HG03139 (cell line): ENCODE data around the gene OR8G1.
"Not testable (repeated sequence)": the region's sequence is repeated elsewhere in the genome, so short reads cannot be mapped to it uniquely, and the experiment has no call there.

Source experiments
- ATAC-seq: cut with Tn5 transposase; IDR thresholded peaks from one replicate; pipeline ENCODE4 v1.9.1; 2021; ENCODE audit not compliant: unreplicated experiment

The OR8G1 gene

DNA sequence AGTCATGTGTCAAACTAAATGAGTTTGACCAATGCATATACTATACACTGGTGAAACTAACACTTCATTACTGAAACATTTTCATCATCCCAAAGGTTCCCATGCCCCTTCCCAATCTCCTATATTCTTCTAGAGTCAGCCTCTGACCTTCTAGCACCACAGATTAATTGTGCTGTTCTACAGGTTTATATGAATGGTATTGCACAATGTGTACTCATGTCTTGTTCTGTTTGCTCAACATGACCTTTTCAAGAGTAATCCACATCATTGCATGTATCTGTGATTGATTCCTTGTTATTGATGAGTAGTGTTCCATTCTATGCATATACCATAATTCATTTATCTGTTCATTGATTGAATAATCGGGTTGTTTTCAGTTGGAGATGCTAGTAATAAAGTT, 7.5 kb upstream of the OR8G1 start:
- no peak for ATAC-seq

DNA sequence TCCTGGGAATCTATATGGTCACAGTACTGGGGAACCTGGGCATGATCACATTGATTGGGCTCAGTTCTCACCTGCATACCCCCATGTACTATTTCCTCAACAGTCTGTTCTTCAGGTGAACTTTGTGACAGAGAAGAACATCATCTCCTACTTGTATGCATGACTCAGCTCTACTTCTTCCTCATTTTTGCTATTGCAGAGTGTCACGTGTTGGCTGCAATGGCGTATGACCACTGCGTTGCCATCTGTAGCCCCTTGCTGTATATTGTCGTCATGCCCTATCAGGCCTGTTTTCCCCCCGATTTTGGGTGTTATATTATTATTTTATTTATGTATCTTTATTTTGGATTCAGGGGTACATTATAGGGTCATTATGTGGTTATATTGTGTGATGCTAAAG, 2.4 kb upstream of the OR8G1 start:
- no peak for ATAC-seq

DNA sequence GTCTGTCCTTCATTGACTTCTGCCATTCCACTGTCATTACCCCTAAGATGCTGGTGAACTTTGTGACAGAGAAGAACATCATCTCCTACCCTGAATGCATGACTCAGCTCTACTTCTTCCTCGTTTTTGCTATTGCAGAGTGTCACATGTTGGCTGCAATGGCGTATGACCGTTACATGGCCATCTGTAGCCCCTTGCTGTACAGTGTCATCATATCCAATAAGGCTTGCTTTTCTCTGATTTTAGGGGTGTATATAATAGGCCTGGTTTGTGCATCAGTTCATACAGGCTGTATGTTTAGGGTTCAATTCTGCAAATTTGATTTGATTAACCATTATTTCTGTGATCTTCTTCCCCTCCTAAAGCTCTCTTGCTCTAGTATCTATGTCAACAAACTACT, 9.0 kb downstream of the OR8G1 start:
- not testable (repeated sequence) for ATAC-seq

DNA sequence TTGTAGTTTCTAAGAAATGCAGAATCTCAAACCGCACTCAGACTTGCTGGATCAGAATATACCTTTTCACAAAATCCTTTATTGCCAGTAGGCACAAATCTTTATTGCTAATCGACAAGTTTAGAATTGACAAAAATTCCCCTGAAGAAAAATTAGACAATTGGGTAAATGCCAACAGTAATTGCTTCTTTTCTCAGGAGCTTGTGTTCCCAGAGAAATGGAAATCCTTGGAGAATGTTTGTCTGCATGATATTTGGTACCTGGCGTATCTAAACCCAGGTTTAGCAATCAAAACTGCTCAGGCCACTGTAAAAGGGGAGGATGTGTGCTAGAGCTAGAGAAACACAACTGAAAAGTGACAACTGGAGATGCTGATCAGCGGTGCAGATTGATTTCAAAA, 15.2 kb downstream of the OR8G1 start, which contains the start of gene OR8G5:
OR8G5 (plus strand) TSS at position 301 of the 400 bp plus-strand sequence. CDS start 8,556 bp downstream, outside the sequence.
- ATAC-seq: no peak

DNA sequence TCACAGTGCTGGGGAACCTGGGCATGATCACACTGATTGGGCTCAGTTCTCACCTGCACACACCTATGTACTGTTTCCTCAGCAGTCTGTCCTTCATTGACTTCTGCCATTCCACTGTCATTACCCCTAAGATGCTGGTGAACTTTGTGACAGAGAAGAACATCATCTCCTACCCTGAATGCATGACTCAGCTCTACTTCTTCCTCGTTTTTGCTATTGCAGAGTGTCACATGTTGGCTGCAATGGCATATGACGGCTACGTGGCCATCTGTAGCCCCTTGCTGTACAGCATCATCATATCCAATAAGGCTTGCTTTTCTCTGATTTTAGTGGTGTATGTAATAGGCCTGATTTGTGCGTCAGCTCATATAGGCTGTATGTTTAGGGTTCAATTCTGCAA, 24.1 kb downstream of the OR8G1 start:
- not testable (repeated sequence) for ATAC-seq

DNA sequence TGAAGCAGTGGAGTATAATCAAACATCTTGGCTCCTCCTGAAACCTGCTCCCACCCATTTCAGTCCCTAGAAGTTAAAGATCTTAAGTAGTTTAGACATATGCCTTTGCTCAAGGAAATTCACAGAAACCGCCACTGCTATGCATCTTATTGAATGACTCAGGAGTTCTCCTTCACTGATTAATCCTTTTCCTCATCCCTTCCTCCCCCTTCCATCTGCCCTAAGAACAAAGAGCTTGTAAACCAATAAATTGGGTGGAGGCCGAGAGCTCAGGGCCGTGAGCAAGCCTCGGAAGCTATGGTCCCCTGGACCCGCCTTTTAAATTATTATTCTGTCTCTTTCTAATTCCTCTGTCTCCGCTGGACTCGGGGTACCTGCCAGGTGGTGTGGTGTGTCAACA, 30.0 kb downstream of the OR8G1 start:
- not testable (repeated sequence) for ATAC-seq

DNA sequence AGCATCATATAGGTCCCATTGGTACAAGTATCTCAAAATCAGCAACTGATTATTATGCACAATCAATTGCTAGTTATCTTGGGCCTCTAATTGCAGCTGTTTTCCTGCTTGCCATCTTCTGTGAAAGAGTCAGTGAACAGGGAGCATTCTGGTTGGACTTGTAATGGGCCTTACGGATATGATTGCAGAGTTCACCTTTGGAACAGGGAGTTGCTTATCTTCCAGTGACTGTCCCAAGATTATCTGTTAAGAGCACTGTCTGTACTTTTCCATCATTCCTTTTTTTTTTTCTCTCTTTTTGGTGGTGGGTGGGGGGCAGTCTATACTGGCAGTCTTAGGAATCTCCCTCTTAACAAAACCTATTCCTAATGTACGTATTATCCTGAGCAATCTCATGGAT, 33.1 kb downstream of the OR8G1 start:
- ATAC-seq: no peak

DNA sequence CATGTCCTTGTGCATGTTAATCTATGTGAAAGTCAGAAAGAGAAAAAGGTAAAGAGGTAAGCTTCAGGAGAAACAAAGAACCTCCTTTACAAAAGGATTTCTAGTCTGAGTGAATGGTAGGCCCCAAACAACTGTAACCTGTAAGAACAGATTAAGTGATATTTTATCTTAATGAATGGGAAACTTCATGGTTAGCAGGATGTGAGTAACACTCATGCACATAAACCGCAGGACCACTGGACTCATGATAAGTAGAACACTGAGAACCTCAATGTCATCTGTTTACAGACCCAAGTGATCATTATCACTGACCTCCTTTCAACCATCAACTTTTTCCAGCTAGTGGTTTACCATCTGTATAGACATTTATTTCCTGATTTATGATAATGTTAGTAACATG, 35.2 kb downstream of the OR8G1 start:
- no peak for ATAC-seq

DNA sequence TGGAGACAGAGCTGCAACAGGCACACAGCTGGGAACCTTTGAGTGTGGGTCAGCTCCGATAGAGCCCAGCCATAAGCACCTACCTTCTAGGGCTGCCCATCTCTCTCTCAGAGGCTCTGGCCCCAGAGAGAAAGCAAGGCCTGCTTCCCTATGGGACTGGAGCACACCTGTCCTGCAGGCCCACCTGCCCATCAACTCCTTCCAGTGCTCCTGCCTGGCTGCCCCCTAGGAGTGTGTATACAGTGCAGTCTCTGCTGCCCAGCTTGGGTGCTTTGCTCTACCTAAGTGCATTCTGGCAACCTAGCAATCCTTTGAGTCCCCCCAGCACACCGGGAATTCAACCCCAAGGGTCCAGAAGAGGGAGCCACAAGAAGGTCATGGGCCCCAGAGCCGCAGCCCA, 36.3 kb downstream of the OR8G1 start:
- ATAC-seq: no peak

DNA sequence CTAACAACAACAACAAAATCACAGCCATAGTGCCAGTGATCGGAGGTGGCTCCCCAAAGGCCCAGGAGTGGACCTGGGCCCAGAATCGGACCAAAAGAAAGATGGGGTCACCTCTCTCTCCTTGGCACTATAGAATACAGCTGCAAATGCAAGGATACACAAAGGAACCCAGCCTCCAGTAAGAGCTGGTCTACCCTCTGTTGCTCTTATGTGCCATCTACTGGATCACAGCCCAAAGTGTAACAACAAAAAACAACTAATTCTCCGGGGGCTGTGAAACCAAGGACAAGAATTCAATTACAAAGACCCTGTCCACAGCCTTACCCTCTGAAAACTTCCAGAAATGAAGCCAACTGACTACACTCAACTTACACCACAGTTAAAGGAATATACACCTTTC, 36.9 kb downstream of the OR8G1 start:
- ATAC-seq: no peak

DNA sequence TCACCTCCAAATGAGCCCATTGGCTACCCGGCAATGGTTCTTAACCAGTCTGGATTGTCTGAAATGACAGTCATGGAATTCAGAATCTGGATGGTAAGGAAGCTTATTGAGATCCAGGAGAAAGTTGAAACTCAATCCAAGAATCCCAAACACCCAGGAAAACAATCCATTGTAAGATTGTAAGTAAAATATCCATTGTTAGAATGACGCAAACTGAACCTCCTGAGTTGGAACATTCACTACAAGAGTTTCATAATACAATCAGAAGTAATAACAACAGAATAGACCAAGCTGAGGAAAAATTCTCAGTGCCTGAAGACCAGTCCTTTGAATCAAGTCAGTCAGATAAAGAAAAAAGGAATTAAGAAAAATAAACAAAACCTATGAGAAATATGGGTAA, 37.4 kb downstream of the OR8G1 start:
- no peak for ATAC-seq

DNA sequence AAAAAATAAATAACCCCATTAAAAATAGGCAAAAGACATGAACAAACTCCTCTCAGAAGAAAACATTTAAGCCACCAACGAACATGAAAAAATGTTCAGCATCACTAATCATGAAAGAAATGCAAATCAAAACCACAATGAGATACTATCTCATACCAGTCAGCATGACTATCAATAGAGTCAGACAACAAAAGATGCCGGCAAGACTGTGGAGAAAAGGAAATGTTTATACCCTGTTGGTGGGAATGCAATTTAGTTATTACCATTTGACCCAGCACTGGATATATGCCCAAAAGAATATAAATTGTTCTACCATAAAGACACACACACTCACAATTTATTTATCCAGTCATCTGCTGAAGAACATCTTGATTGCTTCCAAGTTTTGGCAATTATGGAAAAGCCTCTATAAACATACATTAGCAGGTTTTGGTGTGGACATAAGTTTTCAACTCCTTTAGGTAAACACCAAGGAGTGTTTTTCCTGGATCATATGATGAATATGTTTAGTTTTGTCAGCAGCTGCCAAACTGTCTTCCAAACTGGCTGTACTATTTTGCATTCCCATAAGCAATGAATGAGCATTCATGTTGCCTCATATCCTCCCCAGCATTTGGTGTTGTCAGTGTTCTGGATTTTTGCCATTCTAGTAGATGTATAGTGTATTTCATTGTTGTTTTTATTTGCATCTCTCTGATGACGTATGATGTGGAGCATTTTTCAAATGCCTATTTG, 44.9 kb downstream of the OR8G1 start:
- ATAC-seq: no peak

DNA sequence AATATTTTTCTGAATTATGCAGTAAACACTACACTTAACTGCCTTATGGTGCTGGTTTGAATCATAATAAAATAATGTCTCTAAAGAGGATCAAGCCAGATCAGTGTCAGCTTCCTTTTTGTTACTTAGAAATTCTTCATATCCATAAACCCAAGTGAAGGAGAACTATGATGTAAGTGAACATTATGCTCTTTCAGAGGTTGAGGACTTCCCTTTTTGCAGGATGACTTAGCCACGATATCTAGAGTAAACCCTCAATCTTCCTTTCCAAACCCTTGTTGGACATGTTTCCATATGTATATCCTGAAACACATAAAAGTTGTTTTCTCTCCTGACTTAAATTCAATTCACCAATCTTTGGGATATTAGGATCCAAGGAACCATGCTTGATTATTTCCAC, 53.8 kb downstream of the OR8G1 start:
- ATAC-seq: no peak

DNA sequence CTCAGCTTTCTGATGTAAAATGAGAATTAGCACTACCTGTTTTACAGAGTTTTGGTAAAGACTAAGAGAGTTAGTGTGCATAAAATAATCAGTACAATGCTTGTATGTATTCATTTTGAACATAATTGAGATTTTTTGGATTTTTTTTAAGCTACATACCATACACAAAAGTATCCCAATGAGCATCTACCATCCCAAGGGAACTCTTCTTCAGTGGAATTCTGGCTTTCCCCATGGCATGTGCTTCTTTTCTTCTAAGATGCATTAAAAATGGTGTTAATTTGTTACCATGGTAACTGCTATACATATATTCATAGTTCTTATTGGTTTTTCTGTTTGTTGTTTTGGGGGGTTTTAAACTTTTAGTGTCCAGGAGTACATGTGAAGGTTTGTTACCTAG, 55.1 kb downstream of the OR8G1 start:
- no peak for ATAC-seq

DNA sequence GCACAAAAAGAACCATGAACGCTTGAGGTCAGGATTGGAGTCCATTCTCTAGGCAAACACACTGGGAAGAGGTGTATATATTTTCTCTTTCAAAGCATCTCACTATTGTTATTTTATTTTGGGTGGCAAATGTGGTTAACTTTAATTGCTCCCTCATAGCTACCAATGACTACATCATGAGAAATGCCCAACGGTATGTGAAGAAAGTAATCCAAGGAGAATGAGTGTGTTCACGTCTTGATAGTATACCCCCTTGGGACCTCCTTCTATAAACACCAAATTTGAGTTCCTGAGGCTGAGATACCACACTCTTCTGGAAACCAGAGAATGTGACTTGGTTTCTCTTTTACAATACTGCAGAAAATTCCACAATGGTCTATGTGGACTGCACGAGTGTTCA, 57.0 kb downstream of the OR8G1 start:
- no peak for ATAC-seq

DNA sequence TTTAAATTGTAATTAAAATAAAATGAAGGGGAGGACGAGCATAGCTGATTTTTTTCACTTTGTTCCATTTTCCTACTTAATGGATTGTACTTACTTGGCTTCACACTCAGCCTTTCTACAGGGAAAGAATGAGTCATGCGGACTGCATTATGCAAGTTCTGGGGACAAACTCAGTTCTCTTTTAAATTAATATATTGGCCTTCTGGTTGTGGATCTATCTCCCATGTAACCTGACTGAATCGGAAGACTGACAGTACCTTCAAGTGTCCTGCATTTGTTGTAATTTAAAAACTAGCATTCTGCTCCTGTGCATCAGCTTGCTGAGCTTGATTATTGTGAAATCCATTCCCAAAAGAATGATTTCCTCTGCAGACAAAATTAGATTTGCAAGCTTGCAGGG, 60.7 kb downstream of the OR8G1 start:
- no peak for ATAC-seq

DNA sequence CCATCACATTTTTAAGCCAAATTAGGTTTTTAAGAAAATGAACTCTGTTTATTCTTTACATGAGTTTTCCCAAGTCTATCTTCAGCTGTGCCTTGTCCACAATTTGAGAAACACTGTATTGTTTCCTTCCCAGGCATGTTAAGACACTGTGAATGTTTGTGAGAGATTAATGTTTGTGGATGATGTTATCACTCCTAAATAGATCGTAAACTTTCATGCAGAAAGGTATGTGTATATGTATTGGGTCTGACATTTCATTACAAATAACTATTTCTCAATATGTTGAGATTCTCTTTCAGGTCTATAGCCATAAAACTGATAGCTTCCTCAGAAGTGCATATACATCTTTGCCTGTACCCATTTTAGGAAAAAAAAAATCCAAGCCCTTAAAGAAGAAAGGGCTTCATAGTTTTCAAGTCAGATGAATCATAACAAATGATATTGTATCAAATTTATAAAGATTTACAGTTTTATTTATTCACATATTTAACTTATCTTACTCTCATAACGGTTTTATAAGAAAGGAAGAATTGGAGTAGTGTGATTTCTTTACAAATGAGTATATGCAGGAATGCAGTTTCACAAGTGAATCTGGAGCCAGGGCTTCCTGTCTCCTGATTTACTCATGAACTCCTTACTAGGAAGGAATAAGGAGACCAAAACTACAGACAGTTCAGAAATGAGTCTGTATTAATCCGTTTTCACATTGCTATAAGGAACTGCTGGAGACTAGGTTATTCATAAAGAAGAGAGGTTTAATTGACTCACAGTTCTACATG, 61.6 kb downstream of the OR8G1 start:
- no peak for ATAC-seq
